GM12873 (cell line): Measurements from ENCODE around the gene GALNT12.

Experiments
- TF ChIP-seq, protein P1 (sequence below): IDR thresholded peaks from 2 replicates; pipeline ENCODE4 v1.5.1; 2012; ENCODE audit warnings: low read depth, mild to moderate bottlenecking, moderate library complexity, low read length, control low read depth; ENCODE audit not compliant: insufficient read depth; ENCODE audit errors: missing control alignments

GALNT12 gene, protein sequence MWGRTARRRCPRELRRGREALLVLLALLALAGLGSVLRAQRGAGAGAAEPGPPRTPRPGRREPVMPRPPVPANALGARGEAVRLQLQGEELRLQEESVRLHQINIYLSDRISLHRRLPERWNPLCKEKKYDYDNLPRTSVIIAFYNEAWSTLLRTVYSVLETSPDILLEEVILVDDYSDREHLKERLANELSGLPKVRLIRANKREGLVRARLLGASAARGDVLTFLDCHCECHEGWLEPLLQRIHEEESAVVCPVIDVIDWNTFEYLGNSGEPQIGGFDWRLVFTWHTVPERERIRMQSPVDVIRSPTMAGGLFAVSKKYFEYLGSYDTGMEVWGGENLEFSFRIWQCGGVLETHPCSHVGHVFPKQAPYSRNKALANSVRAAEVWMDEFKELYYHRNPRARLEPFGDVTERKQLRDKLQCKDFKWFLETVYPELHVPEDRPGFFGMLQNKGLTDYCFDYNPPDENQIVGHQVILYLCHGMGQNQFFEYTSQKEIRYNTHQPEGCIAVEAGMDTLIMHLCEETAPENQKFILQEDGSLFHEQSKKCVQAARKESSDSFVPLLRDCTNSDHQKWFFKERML

DNA sequence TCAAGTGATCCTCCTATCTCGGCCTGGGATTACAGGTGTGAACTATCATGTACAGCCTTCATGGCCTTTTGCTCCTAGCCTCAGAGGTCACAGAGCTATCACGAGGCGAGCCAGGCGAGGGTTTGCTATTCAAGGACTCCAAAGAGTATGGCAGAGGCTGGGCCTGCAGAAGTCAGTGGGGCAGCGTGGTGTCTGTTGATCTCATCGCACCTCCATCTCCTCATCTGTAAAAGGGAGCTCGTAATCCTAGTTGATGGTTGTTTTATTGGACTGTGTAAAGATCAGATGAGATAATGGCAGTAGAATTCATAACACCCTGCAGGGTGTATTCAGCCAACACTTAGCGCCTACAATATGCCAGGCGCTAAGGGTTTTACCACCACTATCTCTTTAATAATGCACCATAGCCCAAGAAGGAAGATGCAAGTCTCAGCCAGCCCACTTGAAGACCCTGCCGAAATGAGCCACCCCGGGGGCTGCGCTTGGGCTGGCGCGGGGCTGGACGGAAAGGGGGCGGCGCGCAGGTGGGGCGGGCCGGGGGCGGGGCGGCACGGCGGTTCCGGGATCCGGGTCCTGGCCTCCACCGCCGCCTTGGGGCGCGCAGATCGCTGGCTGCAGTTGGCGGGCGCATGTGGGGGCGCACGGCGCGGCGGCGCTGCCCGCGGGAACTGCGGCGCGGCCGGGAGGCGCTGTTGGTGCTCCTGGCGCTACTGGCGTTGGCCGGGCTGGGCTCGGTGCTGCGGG lies at the start of gene GALNT12:
Gene GALNT12, plus strand, starts transcription at position 601 of the 744 bp plus-strand sequence. Its CDS starts 29 bp downstream, at position 630.
- TF ChIP-seq, protein P1, sequence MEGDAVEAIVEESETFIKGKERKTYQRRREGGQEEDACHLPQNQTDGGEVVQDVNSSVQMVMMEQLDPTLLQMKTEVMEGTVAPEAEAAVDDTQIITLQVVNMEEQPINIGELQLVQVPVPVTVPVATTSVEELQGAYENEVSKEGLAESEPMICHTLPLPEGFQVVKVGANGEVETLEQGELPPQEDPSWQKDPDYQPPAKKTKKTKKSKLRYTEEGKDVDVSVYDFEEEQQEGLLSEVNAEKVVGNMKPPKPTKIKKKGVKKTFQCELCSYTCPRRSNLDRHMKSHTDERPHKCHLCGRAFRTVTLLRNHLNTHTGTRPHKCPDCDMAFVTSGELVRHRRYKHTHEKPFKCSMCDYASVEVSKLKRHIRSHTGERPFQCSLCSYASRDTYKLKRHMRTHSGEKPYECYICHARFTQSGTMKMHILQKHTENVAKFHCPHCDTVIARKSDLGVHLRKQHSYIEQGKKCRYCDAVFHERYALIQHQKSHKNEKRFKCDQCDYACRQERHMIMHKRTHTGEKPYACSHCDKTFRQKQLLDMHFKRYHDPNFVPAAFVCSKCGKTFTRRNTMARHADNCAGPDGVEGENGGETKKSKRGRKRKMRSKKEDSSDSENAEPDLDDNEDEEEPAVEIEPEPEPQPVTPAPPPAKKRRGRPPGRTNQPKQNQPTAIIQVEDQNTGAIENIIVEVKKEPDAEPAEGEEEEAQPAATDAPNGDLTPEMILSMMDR = no peak

DNA sequence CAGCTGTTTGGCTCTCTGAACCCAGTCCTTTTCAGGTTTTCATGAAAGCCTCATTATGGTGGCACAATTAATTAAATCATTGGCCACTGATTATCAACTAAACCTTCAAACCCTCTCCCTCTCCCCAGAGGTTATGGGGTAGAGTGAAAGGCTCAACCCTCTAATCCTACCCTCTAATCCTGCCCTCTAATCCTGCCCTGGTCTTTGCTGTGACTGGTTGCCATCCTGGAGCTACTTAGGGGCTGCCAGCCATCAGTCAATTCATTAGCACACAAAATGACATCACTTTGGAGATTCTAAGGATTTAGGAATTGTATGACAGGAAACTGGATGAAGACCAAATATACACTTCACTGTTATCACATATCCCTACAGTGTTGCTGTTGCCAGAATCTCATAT lies 47.2 kb upstream of the GALNT12 start:
- TF ChIP-seq, protein P1 = no peak

DNA sequence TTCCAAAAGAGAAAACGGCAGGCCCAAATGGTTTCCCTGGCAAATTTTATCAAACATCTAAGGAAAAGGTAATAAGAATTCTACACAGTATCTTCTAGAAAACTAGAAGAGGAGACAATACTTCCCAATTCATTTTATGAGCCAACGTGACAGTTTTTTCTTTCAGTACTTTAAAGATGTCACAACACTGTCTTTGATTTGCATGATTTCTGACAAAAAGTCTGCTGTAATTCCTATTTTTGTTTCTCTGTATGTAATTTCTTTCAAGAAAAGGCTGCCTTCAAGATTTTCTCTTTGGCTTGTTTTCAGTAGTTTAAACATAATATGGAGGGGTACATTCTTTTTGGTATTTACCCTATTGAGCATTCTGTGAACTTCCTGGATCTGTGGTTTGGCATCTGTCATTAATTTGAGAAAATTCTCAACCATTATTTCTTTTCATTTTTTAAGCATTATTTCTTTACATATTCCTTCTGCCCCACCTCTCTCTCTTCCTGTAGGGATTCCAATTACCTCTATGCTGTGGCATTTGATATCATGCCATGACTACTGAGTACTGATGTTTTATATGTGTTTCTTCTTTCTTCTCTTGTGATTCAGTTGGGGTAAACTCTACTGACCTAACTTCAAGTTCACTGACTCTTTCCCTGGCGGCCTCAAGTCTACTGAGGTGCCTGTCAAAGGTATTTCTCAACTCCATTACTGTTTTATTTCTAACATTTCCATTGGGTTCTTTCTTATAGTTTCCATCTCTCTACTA lies 43.3 kb upstream of the GALNT12 start:
- TF ChIP-seq, protein P1 = no peak

DNA sequence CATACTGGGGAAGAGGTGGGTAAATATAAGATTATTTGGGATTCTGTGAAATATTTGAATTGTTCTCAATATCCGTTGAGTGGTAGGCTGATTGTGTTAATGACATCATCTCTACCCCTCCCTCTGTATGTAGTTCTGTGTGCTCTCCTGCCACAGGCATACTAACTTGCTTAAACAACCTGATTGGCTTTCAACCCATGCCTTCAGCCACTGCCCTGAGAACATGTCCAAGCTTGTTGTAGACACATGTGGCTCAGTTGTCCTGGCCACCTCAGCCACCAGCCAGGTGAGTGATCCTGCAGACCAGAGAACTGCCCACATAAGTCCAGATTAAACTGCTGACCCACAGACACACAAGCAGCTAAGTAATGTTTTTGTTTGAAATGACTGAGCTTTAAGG lies 42.2 kb upstream of the GALNT12 start:
- TF ChIP-seq, protein P1 = no peak

DNA sequence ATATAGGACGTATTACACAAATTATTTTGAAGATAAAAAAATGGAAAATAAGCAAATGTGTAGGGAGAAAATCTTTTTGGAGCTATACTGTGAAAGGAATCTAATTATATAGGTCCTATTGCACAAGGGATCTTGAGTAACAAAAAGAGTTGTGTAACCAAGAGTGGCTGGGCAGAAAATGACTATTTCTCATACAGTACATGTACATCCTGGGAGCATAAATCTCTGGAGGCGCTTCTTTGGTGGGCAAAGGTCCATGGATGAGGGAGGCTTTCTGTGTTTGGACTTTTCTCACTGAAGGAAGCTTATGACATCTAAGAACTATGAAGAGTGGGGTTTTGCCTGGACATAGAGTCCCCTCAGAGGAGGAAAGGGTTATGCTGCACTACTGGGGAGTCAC lies 40.9 kb upstream of the GALNT12 start:
- TF ChIP-seq, protein P1 = no peak

DNA sequence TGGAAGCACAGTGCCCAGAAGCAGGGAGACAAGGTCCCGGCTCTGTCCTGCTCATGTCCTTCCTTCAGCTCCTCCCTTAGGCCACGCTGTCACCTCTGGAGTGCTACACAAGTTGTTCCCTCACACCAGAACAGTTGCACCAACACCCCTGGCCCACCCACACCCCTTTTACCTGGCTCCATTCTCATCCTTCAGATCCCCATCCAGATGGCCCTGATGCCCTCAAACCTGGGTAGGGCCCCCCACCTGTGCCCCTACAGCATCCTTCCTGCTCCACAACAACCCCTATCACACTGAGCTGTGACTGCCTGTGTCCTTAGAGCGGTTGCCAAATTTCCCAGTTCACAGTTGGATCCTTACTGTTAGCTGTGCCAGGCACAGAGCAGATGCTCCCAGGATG lies 40.3 kb upstream of the GALNT12 start:
- TF ChIP-seq, protein P1 = no peak

DNA sequence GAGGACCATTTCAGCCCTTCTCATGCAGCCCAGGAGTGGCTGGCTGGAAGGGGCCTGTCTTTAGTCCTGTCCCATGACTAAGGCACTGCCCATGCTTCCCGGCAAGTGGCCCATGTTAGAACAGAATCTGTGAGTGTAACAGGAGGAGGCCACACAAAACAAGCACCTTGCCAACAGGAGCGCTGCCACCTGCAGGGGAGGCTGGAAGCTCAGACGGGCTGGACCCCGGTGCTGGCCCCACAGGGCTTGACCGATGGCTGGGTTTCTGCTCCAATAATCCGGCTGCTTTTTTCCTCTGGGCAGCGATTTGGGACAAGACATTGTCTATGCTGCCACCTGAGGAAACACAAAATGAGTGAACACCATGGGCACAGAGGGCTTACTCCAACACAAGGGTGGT lies 39.6 kb upstream of the GALNT12 start:
- TF ChIP-seq, protein P1 = no peak
